Urothelium cell line (cell line): ENCODE results near the gene PLAAT2.
"Not testable (repeated sequence)": the region's sequence is repeated elsewhere in the genome, so short reads cannot be mapped to it uniquely, and the experiment has no call there.

ENCODE experiments used
- DNase-seq: peaks from one replicate; pipeline ENCODE4 v3.0.0; 2011; ENCODE audit warnings: low spot score, mixed read lengths
- FAIRE-seq: peaks from 2 replicates; lab custom pipeline; 2011; peaks lifted over from hg19 to GRCh38; lab: Jason Lieb, UNC

Gene PLAAT2

GRCh38 chr11:63551091-63551888 lies 11.9 kb downstream of the PLAAT2 start:
- DNase-seq (no peak), FAIRE-seq (no peak)

DNA sequence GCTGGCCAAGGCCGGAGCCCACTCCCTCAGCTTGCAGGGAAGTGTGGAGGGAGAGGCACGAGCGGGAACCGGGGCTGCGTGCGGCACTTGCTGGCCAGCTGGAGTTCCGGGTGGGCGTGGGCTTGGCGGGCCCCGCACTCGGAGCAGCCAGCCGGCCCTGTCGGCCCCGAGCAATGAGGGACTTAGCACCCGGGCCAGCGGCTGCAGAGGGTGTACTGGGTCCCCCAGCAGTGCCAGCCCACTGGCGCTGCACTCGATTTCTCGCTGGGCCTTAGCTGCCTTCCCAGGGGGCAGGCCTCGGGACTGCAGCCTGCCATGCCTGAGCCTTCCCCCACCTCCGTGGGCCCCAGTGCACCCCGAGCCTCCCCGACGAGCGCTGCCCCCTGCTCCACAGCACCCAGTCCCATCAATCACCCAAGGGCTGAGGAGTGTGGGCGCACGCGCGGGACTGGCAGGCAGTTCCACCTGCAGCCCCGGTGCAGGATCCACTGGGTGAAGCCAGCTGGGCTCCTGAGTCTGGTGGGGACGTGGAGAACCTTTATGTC lies 13.0 kb downstream of the PLAAT2 start:
- FAIRE-seq, DNase-seq: not testable (repeated sequence)

GRCh38 chr11:63549411-63549810 lies 13.8 kb downstream of the PLAAT2 start:
- FAIRE-seq (no peak), DNase-seq (no peak)

- FAIRE-seq (no peak), DNase-seq (no peak)
Measured at GRCh38 chr11:63548178-63548577, 15.0 kb downstream of the PLAAT2 start.

DNA sequence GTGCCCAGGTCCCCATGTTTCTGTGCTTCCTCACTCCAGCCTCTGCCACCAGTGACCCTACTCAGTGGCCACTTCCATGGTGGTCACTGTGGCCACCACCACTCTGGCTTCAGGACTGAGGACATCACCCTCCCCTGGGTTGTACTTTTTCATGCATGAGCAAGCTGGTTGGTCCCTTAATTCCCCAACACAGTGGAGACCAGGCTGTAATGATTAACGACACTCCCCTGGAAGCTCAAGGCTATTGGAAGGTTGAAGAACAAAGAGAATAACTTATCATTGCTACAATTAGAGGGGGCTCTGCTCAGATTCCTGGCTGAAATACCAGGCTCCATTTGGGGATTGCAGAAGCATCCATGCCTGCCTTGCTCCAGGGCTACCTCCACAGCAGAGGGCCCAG lies 16.1 kb downstream of the PLAAT2 start:
- FAIRE-seq (no peak), DNase-seq (no peak)

GRCh38 chr11:63543711-63544110 lies 19.5 kb downstream of the PLAAT2 start:
- FAIRE-seq (no peak), DNase-seq (no peak)

- DNase-seq, FAIRE-seq: not testable (repeated sequence)
Measured at GRCh38 chr11:63542506-63542905, 20.7 kb downstream of the PLAAT2 start.

GRCh38 chr11:63537293-63538101 lies 25.7 kb downstream of the PLAAT2 start:
- FAIRE-seq (no peak), DNase-seq (no peak)

DNA sequence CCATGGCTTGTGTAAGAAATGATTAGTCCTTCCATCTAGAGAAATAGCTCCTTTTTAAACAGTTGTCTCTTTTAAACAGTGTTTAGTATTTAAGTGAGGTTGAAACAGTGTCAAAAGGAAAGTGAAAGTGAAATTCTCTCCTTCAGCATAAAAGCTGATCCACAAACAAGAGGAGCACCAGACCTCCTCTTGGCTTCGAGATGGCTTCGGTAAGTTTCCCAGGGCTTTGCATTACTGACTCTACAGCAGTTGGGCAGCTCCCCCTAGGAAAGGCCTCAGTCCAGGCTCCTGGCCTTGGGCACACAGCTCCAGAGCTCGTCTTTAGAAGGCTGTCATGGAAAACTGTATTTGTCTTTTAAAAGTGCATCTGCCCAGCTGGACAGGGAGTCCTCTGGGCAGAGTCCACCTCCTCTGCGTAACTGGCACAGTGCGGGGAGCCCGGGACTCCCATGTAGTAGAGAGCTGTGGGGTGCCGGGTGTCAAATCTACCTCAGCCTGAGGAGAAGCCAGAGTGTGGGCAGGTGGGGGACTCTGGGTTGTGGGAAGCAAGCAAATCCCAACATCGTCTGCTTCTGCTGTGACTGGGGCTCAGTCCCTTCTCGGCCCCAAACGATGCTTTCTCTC lies 26.4 kb downstream of the PLAAT2 start, which contains the start of gene PLAAT4:
TSS of gene PLAAT4 (plus strand) at position 140 of the 624 bp plus-strand sequence. CDS start at position 201, 61 bp downstream.
- DNase-seq (peak; percentile 27), FAIRE-seq (no peak)

GRCh38 chr11:63535734-63536133 lies 27.4 kb downstream of the PLAAT2 start:
- no peak for FAIRE-seq
- DNase-seq: no peak

DNA sequence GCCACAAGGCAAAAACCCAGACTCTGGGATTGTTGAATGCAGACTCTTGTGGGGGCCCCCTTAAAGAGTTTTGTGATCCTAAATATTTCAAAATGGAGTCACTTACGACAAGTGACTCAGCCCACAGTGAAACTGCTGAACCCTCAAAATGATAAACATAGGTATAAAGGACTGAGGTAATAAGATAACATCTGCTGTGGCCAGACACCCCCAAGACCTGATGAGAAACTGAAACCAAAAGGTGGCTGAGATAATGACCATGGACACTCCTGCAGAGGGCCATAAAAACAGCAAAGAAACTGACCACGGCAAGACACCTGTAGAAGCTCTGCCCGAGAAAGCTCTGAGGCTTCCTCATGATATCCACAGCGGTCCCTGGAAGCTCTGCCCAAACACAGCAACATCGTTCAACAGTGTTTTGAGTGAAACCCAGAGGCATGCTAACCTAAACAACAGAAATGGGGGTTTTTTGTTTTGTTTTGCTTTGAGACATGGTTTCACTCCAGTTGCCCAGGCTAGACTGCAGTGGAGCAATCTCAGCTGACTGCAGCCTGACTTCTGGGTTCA lies 28.2 kb downstream of the PLAAT2 start:
- FAIRE-seq (no peak), DNase-seq (no peak)

DNA sequence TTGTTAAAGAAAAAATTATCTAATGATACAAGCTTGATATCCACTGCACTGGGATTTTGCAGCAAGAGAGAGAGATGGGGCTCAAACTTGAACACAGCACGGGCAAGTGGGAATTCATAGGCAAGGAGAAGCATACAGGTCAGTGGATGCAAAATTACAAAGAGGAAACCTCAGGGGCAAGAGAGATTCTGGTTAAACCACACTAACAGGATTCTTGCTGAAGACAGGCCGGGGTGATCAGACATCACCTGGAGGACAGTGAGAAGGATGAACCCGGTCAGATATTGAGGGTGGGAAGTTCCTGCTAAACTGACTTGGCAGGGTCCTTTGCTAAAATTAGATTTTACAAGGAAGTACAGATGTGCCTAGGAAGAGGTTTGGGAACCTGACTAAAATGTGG lies 29.1 kb downstream of the PLAAT2 start:
- no peak for DNase-seq
- FAIRE-seq: no peak

DNA sequence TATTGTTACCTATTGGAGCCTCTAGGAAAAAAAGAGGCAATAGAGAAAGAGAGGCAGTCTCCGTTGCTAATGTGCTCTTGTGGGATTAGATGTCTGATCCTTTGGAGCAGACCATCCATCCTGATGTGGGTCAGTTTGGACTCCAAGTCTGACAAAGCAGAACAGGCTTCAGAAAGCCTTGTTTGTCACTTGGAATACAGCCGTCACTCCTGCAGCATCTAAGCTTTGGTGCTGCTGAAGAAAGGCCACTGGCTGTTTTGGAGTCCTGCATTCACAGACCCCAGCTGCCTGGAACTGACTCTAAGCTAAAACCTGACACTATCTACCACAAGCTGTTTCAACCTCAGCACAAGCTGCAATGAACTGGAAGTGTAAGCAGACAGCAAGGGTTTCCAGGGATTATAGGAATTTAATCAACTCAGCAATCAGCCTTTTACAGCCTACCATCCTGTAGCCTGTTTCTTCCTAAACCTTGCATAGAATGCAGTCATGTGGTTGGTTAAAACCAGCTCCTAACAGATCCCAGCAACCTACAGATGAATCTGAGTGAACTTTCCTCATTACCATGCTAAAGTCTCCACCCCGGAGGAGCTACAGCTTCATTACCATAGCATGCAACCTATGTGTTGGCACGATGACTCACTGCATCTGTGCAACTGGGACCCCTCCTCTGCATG lies 30.2 kb downstream of the PLAAT2 start:
- DNase-seq: no peak
- FAIRE-seq: no peak

GRCh38 chr11:63532117-63532516 lies 31.1 kb downstream of the PLAAT2 start:
- FAIRE-seq: no peak
- no peak for DNase-seq

- peak; percentile 44 for DNase-seq
- FAIRE-seq: not testable (repeated sequence)
Measured at GRCh38 chr11:63531074-63531792, 31.9 kb downstream of the PLAAT2 start.

DNA sequence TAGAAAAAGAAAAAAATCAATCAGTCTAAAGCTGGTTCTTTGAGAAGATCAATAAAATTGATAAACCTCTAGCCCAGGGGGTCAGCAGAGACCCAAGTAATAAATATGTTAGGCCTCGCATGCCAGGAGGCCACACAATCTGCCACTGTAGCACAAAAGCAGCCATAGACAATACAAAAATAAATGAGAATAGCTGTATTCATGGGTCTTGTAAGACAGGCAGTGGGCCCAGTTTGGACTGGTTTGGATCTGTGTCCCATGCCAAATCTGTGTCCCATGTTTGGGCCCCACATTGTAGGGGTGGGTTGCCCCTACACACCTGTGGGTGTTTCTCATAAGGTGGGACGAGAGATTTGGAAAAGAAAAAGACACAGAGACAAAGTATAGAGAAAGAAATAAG lies 33.2 kb downstream of the PLAAT2 start:
- FAIRE-seq: no peak

GRCh38 chr11:63529373-63529772 lies 33.8 kb downstream of the PLAAT2 start:
- not testable (repeated sequence) for FAIRE-seq, DNase-seq

More for the DNA sequence above, 33.2 kb downstream of the PLAAT2 start:
- DNase-seq: no peak

DNA sequence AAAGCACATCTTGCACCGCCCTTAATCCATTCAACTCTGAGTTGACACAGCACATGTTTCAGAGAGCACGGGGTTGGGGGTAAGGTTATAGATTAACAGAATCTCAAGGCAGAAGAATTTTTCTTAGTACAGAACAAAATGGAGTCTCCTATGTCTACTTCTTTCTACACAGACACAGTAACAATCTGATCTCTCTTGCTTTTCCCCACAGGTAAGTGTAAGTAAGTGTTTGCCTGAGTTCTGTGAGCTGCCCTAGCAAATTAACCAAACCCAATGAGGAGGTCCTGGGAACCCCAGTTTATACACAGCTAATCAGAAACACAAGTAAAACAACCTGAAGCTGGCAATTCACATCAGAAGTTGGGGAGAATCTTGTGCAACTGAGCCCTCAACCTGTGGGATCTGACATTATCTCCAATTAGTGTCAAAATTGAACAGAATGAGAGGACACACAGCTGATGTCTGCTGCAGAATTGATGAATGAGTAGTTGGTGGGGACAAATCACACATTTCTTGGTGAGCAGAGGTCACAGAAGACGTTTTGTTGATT lies 34.4 kb downstream of the PLAAT2 start:
- not testable (repeated sequence) for DNase-seq, FAIRE-seq

- DNase-seq, FAIRE-seq: not testable (repeated sequence)
Measured at GRCh38 chr11:63528156-63528555, 35.0 kb downstream of the PLAAT2 start.
